NCI-H1048 (cell line): ENCODE measurements around the gene EMILIN2.
"Not testable (repeated sequence)": the region's sequence is repeated elsewhere in the genome, so short reads cannot be mapped to it uniquely, and the experiment has no call there.

Experiments
- DNase-seq: peaks from one replicate; lab custom pipeline; 2025; lab: John Stamatoyannopoulos, UW

The EMILIN2 gene

GRCh38 chr18:2900684-2901422, 54.0 kb downstream of the EMILIN2 start:
- no peak for DNase-seq

GRCh38 chr18:2901423-2901985, 54.7 kb downstream of the EMILIN2 start:
- no peak for DNase-seq

- no peak for DNase-seq
Observed at GRCh38 chr18:2902327-2902726, 55.5 kb downstream of the EMILIN2 start.

DNA sequence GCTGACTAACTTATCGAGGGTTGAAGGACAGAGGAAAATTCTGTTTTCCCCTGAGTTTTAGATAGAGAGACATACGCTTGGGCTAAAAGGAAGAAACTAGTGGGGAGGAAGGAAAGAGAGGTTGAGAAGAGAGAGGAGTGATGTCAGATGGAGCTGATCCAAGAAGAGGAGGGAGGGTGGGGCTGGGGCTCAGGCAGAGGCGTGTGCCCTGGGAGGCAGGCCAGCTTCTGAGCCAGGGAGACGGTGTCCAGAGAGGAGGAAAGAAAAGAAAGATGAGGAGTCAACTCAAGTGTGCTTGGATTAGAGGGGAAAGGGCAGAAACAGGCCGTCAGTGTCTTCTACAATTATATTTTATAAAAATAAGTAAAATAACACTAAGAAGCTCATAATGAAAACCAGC, 56.2 kb downstream of the EMILIN2 start:
- DNase-seq = no peak

GRCh38 chr18:2905854-2906703, 59.3 kb downstream of the EMILIN2 start:
- DNase-seq = no peak

DNA sequence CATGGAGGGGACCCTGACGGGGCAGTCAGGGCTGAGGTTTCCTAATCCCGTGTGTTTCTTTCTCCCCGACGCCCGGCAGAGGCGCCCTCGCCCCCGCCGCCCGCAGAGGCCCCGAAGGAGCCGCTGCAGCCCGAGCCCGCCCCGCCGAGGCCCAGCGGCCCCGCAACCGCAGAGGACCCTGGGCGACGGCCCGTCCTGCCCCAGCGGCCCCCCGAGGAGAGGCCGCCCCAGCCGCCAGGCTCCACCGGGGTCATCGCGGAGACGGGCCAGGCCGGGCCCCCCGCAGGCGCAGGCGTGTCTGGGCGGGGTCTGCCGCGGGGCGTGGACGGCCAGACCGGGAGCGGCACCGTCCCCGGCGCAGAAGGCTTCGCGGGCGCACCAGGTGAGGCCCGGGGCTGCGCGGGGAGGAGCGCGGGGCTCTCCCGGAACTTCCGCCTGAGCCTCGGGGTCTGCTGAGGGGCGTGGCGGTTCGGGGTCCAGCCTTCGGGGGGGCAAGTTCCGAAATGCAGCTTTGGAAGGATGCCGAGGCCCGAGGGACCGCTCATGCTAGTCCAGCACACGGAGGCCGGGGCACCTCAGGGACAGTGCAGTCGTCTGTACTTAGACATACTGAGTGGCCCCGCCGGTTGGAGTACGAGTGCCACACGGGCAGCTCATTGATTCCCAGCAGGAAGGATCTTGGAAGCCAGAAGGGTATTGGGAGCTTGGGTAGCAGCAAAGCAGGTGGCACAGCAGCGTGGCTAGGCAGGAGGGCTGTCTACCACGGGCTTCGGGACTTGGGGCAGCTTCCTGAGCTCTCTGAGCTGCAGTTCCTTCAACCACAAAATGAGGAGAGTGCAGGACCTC, 60.1 kb downstream of the EMILIN2 start:
- no peak for DNase-seq

DNA sequence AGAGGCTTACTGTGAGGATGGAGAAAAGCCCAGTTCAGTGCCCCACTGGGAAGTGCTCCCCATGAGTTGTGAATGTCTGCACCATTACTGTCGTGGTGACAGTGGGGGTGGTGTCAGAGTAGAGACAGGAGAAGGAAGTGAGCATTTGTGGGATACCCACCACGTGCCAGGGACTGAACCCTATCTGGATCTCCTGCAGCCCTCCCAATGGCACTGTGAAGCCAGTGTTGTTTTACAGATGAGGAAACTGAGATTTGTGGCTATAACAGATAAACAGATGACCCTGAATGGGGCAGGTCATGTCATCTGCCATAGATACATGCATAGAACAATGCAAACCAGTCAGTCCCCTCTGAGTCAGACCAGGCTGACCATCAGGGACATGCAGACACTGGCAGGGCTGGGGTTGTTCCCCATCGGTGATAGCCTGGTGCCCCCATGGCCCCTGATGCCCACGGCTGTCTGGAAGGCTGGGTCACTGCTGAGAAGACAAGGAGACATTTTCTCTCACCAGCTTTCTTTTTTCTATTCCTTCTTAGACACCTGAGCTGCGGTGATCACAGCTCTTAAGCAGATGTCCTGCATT, 60.8 kb downstream of the EMILIN2 start:
- DNase-seq = no peak

DNA sequence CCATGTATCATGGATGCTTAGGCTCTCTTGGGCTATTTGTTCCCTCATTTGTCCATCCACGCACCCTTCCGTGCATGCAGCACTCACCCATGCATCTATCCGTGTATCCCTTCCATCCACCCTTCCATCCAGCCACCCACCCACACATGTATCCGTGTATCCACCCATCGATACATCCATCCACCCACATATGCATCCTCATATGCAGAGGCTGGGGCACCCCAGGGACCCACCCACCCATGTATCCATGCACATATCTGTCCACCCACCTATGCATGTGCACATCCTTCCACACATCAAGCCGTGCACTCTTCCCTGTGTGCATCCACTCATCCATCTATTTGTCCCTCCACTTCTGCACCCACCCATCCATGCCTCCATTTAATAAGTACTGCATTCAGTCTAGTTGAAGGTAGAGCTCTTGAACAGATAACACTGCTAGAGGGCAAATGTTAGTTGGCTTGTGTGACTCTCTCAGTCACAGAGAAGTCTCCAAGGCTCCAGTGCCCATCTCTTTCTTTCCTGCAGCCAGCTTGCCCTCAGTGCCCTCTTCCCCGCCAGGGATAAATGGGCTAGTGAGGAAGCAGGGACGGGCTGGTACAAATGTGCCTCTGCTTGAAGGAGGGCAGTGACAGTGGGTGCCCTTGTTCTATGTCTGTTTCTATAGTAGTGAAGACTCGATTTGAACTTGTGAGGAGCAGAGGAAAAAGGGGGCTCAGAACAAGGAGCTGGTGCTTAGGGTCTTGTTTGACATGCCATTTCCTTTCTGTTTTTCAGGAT, 61.5 kb downstream of the EMILIN2 start:
- no peak for DNase-seq

DNA sequence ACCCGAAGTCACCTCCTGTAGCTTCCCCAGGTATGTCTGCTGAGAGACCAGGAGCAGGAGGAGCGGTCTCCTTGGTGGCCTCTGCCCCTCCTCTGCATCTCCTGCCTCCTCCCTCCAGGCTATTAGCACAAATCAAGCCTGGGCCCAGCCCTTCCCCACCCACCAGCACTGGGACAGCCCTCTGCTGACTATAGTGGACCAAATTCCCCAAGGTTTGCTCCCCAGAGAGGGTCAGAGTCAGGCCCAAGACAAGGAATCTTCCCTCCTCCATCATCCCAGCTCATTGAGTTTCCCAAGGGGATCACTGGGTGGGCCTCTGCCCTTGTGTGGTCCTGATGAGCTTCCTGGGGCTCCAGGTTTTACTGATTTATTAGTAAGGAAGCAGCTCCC, 62.1 kb downstream of the EMILIN2 start:
- no peak for DNase-seq

- no peak for DNase-seq
Observed at GRCh38 chr18:2909431-2910140, 62.8 kb downstream of the EMILIN2 start.

DNA sequence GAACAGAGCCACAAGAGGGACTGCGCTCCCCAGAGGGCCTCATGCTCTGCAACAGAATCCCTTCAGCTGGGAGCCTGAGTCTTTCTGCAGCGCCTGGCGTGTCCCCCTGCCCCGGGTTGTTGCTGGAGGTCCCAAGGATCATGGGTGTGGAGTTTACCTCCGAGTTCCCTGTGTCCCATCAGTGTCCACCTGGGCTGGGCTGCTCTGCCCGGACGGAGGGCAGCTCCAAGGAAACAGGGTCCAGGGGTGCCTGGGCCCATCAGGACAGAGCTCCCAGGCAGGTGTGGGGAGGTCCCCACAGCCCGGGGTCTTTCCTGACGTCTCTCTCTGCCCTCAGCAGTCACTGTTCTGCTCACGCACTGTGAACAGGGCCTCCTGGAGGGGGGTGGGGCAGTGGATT, 63.5 kb downstream of the EMILIN2 start:
- no peak for DNase-seq

GRCh38 chr18:2910751-2911425, 64.1 kb downstream of the EMILIN2 start:
- no peak for DNase-seq

DNA sequence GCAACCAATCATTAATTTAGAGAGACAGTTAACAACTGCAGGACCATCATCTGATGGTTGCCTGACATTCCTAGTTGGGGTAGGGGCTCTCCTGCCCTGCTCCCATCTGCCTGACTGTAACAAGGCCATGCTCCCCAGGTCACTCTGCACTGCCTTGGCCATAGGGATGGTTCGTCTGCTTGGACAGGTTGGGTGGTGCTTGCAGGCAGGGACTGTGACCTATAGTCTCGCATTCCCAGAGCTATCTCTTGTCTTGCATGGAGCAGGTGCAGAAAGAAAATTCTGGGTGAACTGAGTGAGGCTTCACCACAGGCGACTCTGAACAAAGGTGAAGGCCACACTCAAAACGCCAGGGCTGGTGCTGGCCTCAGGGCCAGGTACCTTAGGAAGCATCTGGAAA, 64.7 kb downstream of the EMILIN2 start:
- no peak for DNase-seq

- no peak for DNase-seq
Observed at GRCh38 chr18:2912357-2913299, 65.8 kb downstream of the EMILIN2 start.

DNA sequence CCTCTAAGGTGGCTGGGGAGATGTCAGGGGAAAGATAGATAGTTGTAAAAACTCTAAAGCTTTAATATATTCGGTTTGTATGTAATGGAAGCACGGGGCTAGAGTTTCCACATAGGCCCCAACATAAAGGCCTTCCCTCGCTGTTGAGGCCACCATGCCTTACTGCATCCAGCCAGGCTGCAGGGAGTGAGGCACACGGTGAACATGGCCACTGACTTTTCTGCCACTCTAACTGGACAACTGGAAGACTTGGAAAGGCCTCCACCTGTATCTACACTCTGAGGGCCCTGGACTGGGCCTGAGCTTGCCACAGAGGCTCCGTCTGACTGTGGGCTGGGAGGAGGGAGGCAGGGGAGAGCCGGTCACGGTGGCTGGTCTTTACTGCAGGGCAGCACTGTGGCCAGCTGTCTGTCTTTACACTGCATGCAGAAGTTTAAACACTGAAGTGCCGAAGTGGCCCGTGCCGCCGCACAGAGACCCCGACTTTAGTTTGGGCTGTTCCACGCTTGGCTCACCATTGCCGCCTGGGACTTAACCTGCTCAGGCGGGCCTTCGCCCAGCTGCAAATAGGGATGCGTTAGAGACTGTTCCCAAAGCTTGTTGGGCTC, 66.7 kb downstream of the EMILIN2 start:
- no peak for DNase-seq

DNA sequence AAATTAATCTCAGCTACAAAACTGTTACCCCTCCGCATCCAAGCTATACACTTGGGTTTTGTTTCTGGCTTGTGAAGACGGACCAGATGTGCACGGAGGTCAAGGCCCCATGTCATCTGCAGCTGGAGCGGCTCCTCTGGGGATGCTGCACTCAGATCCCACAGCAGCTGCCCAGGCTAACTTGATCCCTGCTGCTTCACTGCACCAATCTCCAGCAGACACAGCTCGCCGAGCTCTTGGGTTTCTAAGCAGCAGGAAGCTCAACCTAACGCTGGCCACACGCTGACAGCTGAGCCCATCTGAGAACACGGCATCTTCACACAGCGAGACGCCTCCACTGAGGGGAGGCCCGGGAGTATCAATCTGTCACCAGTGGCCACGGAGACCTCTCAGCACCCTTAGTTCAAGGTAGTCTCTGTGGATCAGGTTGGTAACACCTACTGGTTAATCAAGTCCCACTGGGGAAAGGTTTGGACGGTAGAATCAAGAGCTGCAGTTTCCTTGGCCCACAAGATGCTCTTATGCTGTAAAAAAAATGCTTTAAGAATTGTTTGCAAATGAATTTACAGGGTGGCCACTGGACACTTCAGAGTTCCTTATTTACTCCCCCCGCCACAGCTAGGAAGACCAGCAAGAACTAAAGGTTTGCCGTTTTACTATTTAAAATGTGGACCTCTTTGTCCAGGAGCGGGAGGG, 67.5 kb downstream of the EMILIN2 start:
- DNase-seq = no peak

DNA sequence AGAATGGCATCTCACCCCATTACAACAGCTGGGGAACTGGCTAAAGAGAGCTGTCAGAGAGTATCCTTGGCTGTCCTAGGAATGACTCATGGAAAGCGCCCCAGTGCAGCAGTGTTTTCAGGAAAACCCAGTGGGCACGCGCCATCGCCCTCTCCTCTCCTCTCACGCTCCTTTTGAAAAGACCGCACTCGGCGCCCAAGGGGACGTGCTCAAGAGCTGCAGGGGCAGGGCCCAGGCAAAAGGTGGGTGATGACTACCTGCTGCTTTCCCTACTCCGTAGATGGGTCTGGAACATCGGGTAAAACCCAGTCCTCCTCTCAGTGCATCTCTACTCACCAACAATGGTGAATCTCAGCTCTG, 68.1 kb downstream of the EMILIN2 start:
- DNase-seq = no peak

GRCh38 chr18:2915486-2915885, 68.7 kb downstream of the EMILIN2 start:
- not testable (repeated sequence) for DNase-seq
